Anterior cingulate cortex (tissue), 58 donors: Measurements from ENCODE around the gene MAP3K10.
"Not testable (repeated sequence)": the region's sequence is repeated elsewhere in the genome, so short reads cannot be mapped to it uniquely, and the experiment has no call there.

ENCODE experiments used
- DNase-seq, 58 donors: peaks; one replicate each; lab custom pipeline; 2025; lab: John Stamatoyannopoulos, UW

The MAP3K10 gene

GRCh38 chr19:40214936-40215335 is 23.7 kb downstream of the MAP3K10 start:
- no peak for DNase-seq

GRCh38 chr19:40216013-40216776 is 25.0 kb downstream of the MAP3K10 start:
- peak in 3 of 58 donors; percentile 10 to 39 (median 35) for DNase-seq

DNA sequence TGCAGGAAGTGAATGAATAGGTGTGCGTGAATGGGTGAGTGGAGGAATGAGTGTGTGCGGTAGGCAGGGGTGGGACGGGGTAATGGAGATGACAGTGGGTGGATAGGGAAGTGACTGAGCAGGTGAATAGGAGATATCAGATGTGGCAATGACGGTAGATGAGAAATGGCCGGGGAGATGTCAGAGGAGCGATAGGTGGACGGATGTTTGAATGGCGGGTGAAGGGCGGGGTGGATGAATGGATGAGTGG is 25.5 kb downstream of the MAP3K10 start:
- DNase-seq = peak in 2 of 58 donors; percentile 23 to 58

DNA sequence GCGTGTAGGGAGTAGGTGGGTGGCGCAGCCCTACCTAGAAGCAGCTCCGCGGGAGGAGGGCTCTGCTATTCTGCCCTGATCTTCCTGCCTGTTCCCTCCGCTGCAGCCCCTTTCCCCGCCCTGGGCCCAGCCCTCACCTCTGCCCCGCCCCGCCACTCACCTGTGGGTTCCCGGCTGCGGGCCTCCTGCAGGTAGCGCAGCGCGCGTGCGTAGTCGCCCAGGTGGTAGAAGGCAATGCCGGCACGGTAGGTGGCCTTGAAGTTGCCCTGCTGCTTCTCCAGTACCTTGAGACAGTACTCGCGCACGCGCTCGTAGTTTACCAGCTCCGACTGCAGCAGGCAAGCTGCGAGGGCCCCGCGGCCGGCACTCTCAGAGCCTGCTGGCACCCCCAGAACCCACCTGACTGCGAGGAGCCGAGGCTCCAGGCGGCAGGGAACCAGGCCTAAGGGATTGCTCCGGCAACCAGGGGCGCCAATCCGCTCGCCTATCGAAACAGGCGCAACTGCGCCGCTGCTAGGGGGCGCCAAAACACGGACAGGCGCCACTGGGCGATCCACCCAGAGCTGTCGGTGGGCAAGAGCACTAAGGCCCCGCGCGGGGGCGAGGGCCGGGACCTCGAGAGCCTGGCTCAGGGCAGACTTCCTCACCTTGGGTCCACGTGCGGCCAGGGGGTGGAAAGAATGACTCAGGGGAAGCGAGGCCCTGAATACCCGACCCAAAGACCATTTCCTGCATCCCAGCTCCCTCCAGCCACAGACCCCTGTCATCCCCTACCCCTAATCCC is 26.0 kb downstream of the MAP3K10 start:
- peak in 11 of 58 donors; percentile 8 to 58 (median 30) for DNase-seq

DNA sequence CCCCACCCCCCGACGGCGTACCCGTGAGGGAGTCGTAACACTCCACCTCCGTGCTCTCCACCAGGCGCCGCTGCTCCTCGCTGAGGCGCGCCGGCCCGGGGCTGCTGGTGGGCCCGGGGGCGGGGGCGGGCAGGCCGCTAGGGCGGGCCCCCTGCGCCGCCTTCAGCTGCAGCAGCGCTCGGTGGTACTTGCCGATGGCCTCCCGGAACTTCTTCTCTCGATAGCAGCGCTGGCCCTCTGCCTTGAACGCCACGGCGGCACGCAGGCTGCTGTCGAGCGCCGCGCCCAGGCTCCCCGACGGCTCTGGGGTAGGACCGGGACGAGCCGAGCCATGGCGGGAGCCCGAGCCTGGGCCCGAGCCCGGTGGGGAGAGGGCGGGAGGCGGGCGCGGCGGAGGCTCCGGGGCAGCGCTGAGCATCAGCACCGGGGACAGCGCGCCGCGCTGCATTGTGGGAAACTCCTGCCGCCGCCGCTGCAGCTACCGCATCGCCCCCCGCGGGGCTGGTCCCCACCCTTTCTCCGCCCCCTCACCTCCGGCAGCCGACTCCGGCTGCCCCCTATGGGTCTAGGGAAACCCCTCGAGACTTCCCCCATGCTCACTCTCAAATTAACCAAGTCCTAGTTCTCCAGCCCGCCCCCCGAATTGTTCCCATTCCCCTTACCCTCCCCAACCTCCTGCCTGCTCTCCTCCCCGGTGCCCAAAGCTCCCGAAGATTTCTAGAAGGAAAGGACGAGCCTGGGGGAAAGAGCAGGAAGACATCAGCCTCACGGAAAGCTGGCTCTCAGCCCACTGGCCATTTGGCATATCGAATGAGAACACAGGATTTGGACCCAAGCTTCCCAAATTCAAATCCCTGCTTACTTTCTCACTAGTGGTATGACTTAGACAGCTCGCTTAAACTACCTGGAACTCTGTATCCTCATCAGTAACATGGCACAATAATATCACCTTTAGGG is 27.0 kb downstream of the MAP3K10 start, which contains the start of gene TTC9B:
TTC9B (minus strand) TSS at position 451 of the 957 bp plus-strand sequence; CDS start at position 448, 3 bp downstream.
- DNase-seq = peak in 43 of 58 donors; percentile 9 to 68 (median 39)

DNA sequence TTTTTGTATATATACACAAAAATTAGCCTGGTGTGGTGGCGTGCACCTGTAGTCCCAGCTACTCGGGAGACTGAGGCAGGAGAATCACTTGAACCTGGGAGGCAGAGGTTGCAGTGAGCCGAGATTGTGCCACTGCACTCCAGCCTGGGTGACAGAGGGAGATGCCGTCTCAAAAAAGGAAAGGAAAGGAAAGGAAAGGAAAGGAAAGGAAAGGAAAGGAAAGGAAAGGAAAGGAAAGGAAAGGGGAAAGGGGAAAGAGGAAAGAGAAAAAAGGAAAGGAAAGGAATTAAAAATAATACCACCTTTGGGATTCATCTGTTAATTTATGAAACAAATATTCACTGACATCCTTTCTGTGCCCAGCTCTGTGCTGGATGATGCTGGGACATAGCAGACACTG is 27.8 kb downstream of the MAP3K10 start:
- not testable (repeated sequence) for DNase-seq

DNA sequence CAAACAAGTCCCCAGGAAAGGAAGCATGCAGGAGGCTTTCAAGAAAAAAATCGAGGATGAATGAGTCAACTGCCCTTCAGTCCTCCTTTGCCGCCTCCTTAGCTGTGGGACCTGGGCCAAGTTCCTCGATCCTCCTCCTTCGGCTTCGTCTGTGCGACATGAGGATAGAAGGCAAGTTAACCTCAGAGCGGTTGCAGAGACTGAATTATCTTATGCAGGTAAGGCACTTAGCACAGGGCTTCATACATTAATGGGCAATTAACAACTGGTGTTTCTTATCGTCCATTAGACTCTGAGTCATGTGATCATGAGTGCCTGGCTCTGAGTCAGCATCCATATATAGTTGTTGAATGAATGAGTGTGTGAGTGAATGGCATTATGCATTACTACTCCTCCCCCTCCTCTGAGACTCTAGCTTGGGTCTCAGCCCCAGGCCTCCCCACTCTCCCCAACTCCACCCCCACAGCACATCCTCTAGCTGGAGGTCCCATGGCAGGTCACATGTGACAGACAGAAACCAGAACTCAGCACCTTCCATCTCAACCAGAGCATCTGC is 28.6 kb downstream of the MAP3K10 start:
- peak in 4 of 58 donors; percentile 7 to 28 (median 18) for DNase-seq

GRCh38 chr19:40220674-40221073 is 29.4 kb downstream of the MAP3K10 start:
- no peak for DNase-seq

DNA sequence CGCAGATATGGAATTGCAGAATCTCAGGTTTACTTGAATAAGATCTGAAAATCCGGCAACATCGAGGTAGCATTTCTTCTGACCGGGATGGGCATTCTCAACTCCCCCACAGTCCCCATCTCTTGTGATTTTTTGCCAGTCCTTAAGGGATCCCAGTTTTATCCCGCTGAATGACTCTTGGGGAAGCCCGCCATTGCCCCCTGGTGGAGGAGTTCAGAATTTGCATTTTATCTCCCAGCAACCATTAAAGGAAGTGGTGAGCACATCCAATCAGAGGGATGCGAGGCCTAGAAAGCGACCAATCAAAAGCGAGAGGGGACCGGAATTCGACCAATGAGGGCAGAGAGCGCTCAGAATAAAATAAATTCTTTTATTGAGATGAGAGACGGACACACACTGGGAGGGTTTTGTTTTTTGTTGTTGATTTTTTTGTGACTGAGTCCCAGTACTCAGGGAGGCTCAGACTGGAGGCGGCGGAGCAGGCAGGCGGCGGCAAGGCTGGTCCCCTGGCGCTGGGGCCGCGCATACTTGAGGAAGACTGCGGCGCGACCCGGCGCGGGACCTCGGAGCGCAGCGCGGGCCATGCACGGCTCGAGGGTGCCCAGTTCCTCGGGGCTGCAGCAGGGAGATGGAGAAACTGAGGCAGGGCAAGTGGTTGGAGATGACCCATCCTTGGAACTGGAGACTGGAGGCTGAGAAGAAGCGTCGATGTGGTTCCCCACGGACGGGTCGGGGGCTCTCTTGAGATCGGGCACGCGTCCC is 30.8 kb downstream of the MAP3K10 start:
- peak in 56 of 58 donors; percentile 10 to 90 (median 73) for DNase-seq

GRCh38 chr19:40223135-40223822 is 32.1 kb downstream of the MAP3K10 start:
- no peak for DNase-seq

GRCh38 chr19:40224342-40225150 is 33.3 kb downstream of the MAP3K10 start:
- no peak for DNase-seq

DNA sequence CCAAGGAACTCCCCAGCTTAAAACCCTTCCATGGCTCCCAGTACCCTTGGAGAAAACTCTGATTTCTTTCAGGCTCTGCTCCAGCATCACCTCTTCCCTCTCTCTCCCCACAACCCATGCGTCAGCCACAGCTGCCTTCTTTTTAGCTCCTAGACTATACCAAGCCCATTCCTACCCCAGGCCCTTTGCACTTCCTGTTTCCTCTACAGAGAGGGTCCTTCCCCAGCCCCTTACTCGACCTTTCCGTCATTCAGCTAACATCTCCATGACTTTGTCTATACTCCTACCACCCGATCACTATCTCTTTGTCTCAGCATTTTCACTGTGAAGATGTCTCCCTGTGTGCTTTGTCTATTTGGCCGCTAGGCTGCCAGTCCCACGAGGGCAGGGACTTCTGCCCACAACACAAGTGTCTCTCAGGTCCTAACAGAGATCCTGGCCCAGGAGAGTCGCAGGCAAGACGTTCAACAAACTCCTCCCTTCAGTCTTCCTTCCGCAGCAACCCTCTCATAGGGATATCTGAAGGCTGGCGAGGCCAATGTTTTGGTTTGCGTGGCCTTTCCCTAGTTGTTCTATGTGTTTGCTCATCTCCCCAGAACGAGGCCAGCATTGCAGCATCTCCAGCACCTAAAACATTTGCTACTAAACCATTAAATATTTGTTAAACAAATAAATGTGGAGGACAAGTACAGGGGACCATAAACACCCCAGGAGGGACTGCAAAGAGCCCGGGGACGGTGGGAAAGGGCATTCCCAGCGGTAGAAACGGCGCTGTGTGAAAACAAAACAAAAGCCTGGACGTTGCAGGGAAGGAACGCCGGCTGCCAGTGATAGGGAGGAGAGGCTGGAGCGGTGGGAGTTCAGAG is 34.4 kb downstream of the MAP3K10 start:
- peak in 1 of 58 donors; percentile 7 for DNase-seq

DNA sequence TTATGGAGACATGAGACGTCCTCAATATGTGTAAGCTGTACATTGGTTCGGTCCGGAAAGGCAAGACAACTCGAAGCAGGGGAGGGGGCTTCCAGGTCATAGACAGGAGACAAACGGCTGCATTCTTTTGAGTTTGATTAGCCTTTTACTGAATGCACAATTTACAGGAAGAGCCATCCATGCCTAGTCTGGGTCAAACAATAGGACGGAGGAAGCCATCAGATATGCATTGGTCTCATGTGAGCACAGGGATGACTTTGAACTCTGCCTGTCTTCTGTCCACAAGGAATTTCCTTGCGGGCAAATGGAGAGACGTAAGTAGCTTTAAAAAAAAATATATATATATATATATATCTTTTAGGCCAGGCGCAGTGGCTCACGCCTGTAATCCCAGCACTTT is 37.1 kb downstream of the MAP3K10 start:
- no peak for DNase-seq

- DNase-seq = no peak
Observed at GRCh38 chr19:40228863-40229262, 37.6 kb downstream of the MAP3K10 start.

- DNase-seq = no peak
Observed at GRCh38 chr19:40229484-40229883, 38.3 kb downstream of the MAP3K10 start.

DNA sequence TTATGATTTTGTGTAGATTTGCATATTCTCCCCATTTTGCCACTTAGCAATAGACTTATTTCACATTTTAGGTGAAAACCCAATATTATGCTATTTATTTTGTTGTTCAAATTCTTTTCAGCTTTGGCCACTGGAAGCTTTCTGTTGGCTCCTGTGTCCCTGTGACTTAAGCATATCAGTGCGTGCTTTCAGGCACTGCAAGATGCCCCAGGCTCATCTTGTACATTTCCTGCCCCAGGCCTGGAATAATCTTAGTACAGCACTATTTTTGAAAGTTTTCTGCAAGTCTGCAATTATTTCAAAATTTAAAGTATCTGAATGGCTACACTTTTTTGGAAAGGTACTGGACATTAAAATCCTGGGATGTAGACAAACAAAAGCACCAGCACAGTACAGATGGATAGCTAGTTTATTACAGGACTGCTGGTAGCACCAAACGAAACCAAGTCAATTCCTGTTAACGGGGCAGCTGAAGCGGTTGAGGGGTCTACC is 38.7 kb downstream of the MAP3K10 start:
- no peak for DNase-seq

GRCh38 chr19:40231057-40231456 is 39.8 kb downstream of the MAP3K10 start:
- no peak for DNase-seq
